Sigmoid colon (tissue), 7 donors: ENCODE measurements around the gene SYNE2. TPM values are rescaled to one million over a fixed set of nuclear protein-coding genes. Genes with fewer than 3 reads are reported as not detected.

Experiments used
- DNase-seq: peaks from one replicate; pipeline ENCODE4 v3.0.0-alpha.2; 2019
- H3K27ac ChIP-seq, 4 donors: fragments of 200-600 bp; sonication (generic); one replicate each; pipeline ENCODE4 v1.5.1; 2016 to 2019; ENCODE audit warnings: mild to moderate bottlenecking in 1 of 4
- H3K27me3 ChIP-seq, 3 donors: fragments of 200-600 bp; sonication (generic); one replicate each; pipeline ENCODE4 v1.5.1; 2019; ENCODE audit warnings: mild to moderate bottlenecking in 1 of 3
- H3K36me3 ChIP-seq, 4 donors: fragments of 200-600 bp; sonication (generic); one replicate each; pipeline ENCODE4 v1.5.1; 2016 to 2019
- H3K4me1 ChIP-seq, 4 donors: fragments of 200-600 bp; sonication (generic); one replicate each; pipeline ENCODE4 v1.5.1; 2017 to 2019
- H3K4me3 ChIP-seq, 4 donors: fragments of 200-600 bp; sonication (generic); one replicate each; pipeline ENCODE4 v1.5.1; 2017 to 2019; ENCODE audit warnings: mild to moderate bottlenecking in 2 of 4, moderate library complexity in 1 of 4
- H3K9me3 ChIP-seq, 4 donors: fragments of 200-600 bp in 3 of 4; sonication (generic) in 3 of 4; one replicate each; pipeline versions ENCODE4 v1.5.1 to v1.6.1; 2013 to 2019
- CTCF ChIP-seq, 4 experiments: fragments of 450-650 bp in 3 of 4; fragments of 200-600 bp in 1 of 4; IDR thresholded peaks; one replicate each; pipeline ENCODE4 v1.5.1; 2016 to 2019; ENCODE audit warnings: antibody characterized with exemption in 4 of 4, mild to moderate bottlenecking in 3 of 4, moderate library complexity in 2 of 4
- EP300 ChIP-seq, 4 donors: sonication (generic); formaldehyde crosslinking; IDR thresholded peaks; one replicate each; pipeline ENCODE4 v1.6.1; 2017; ENCODE audit warnings: antibody characterized with exemption in 4 of 4
- POLR2A ChIP-seq, 2 donors: fragments of 450-650 bp; IDR thresholded peaks; one replicate each; pipeline ENCODE4 v1.6.1; 2016; ENCODE audit warnings: antibody characterized with exemption in 2 of 2, mild to moderate bottlenecking in 2 of 2, moderate library complexity in 2 of 2
- POLR2AphosphoS5 ChIP-seq, 4 donors: sonication (generic); formaldehyde crosslinking; IDR thresholded peaks; one replicate each; pipeline ENCODE4 v1.6.1; 2017; ENCODE audit warnings: antibody characterized with exemption in 4 of 4
- WGBS, 2 donors: extraction: QIAGEN DNeasy Blood & Tissue Kit; methylation state at CpG; one replicate each; pipeline ENCODE4 v1.1.7; 2013; 5-methylcytosine and 5-hydroxymethylcytosine counted together
- intact Hi-C: fragments of 100-400 bp; cut with DNase I; formaldehyde crosslinking; loops from one replicate; pipeline ENCODE4 v1.15.1; 2023
- polyA plus RNA-seq, 3 donors: library from polyadenylated mRNA; stranded (reverse); fragments of 200-250 nt; gene quantifications; one replicate each; pipeline ENCODE4 v1.2.3, GENCODE V29; 2013
- small RNA-seq, 3 donors: library from RNA; depleted of rRNA; stranded (forward); fragments of <200 nt; gene quantifications; one replicate each; pipeline ENCODE3, GENCODE V24; 2016
- total RNA-seq, 4 donors: library from RNA; depleted of rRNA; stranded (reverse); fragments of >200 nt; gene quantifications; one replicate each; pipeline ENCODE4 v1.1.0, GENCODE V29; 2016
- donor health status: healthy with polysubstance abuse.
- donor health status: Bipolar disorder and iron deficiency.
- donor health status: healthy.

Gene SYNE2
- total and polyA plus RNA-seq, 7 donors: 25.8 to 70.6 (median 54.6) TPM

DNA sequence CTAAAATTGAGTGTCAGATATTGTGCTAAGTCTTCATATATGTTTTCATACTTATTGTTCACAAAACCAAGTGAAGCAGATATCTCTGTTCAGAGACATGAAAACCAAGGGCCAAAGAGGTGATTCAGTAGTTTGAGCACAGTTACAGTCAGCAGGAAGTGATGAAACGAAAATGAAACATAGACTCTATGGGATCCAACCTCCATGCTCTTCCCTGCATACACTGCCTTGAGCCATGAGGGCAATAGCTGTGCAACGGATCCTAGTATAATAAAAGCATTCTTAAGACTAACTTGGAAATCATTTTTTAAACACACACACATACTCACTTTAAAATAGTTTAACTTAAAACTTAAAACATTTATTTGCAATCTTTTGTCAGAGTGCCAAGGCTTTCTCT lies 413.4 kb downstream of the SYNE2 start:
- Histone ChIP-seq H3K27me3 (no peaks in the 10 kb centered on the region), H3K27ac (no peak overlapping the region), H3K36me3 (no peaks in the 10 kb centered on the region), H3K4me1 (no peaks in the 10 kb centered on the region), H3K4me3 (no peak overlapping the region), H3K9me3 (no peaks in the 10 kb centered on the region)
- TF ChIP-seq CTCF (IDR thresholded peaks at IDR 0.05): no peak
- TF ChIP-seq EP300 (IDR thresholded peaks at IDR 0.05): no peak
- 39 to 59% methylated on average over 2 of the region's 2 CpGs for WGBS, 2 donors
- DNase-seq: no peak
- intact Hi-C loops: no loop called here

DNA sequence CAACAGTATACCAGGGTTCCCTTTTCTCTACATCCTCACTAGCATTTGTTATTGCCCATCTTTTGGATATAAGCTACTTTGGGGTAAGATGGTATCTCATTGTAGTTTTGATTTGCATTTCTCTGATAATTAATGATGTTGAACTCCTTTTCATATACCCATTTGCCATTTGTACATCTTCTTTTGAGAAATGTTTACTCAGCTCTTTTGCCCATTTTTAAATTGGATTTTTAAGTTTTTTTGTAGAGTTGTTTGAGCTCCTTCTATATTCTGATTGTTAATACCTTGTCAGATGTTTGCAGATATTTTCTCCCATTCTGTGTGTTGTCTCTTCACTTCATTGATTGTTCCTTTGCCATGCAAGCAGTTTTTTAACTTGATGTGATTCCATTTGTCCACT lies 419.2 kb downstream of the SYNE2 start:
- Histone ChIP-seq H3K36me3 (no peaks in the 10 kb centered on the region), H3K27ac (no peak overlapping the region), H3K4me3 (no peak overlapping the region), H3K4me1 (no peaks in the 10 kb centered on the region), H3K27me3 (no peaks in the 10 kb centered on the region), H3K9me3 (peaks cover 0 to 2% (median 0%) of the 10 kb centered on the region in 4 donors)
- no peak for DNase-seq
- TF ChIP-seq POLR2AphosphoS5 (IDR thresholded peaks at IDR 0.05) (no peak), POLR2A (IDR thresholded peaks at IDR 0.05) (no peak), EP300 (IDR thresholded peaks at IDR 0.05) (no peak), CTCF (IDR thresholded peaks at IDR 0.05) (no peak)
- intact Hi-C loops: no loop called here

Small RNA genes within 50 kb of the gene (small RNA-seq; reads per million reads assigned to genes)
- gene MIR548H1 (0 reads per million in 3 donors), gene RF00019 (0 reads per million in 3 donors), gene RPS28P1 (0 reads per million in 3 donors)

Other genes starting within 250 kb of the SYNE2 start
- gene WDR89, start 211.1 kb upstream of the SYNE2 start, total RNA-seq: 1 to 10 TPM; 5.0 to 10.0 (median 7.9) TPM
- gene WDR89, start 211.1 kb upstream of the SYNE2 start, polyA plus RNA-seq: 1 to 10 TPM; 5.5 to 8.8 (median 6.0) TPM
- 10 to 100 TPM; 18.2 to 20.9 (median 18.9) TPM for gene SGPP1, start 124.9 kb upstream of the SYNE2 start, total RNA-seq
- gene SGPP1, start 124.9 kb upstream of the SYNE2 start, polyA plus RNA-seq: 10 to 100 TPM in 1 of 3 donors, 1 to 10 TPM in 2; 2.4 to 11.4 (median 3.9) TPM